ENCODE measurements around the gene NLGN2.

DNA sequence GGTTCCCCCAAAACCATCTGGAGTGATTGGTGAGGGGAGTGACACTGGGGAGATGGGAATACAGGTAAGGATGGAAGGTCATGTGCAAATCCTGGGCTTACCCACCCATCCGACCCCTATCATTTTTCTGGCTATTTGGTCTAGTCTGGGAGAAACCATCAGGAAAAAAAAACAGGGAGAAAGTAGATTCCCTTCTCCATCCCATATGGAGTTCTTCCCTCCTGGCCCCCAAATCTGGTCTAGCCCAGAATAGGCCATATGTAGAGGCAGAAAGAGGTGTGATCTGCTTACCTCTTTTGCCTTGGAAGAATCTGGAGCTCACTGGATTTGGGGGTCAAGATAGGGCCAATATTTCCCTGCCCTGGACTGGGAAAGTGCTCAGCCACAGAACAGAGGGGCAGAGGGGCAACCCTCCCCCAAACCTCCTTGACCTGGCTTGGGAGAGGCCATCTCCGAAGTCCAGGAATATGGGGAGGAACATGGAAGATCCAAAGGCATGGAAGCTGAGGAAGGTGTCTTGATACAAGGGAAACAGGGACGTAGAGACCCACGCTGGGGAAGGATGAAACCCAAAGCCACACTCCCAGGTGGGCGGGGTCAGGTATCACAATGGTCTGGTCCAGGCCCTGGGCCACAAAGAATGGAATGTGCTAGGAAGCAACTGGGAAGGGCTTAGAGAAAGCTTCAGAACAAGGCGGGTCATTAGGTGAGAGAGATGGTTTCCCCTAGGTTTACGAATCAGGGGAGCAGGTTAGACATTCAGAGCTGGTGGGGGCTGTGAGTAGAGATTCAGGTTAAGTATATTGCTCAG, 53.4 kb downstream of the NLGN2 start:
- TF ChIP-seq, protein P1, sequence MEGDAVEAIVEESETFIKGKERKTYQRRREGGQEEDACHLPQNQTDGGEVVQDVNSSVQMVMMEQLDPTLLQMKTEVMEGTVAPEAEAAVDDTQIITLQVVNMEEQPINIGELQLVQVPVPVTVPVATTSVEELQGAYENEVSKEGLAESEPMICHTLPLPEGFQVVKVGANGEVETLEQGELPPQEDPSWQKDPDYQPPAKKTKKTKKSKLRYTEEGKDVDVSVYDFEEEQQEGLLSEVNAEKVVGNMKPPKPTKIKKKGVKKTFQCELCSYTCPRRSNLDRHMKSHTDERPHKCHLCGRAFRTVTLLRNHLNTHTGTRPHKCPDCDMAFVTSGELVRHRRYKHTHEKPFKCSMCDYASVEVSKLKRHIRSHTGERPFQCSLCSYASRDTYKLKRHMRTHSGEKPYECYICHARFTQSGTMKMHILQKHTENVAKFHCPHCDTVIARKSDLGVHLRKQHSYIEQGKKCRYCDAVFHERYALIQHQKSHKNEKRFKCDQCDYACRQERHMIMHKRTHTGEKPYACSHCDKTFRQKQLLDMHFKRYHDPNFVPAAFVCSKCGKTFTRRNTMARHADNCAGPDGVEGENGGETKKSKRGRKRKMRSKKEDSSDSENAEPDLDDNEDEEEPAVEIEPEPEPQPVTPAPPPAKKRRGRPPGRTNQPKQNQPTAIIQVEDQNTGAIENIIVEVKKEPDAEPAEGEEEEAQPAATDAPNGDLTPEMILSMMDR (IDR thresholded peaks at IDR 0.05), result no peak
- TF ChIP-seq POLR2A (IDR thresholded peaks at IDR 0.05), result no peak
